Muscle of back (tissue), 11 donors: ENCODE data around the gene RFPL3. TPM values are rescaled to one million over a fixed set of nuclear protein-coding genes. Genes with fewer than 3 reads are reported as not detected.
"Not testable (repeated sequence)": the region's sequence is repeated elsewhere in the genome, so short reads cannot be mapped to it uniquely, and the experiment has no call there.

Experiments
- DNase-seq, 3 donors: peaks; one replicate each; pipeline versions ENCODE4 v3.0.0 to v3.0.0-alpha.2; 2013
- polyA plus RNA-seq, 10 donors: library from polyadenylated mRNA; unstranded; fragments of 120-200 nt; gene quantifications; one replicate each; pipeline ENCODE4 v1.2.1, GENCODE V29; 2013; ENCODE audit not compliant: insufficient read length in 10 of 10

The RFPL3 gene
- polyA plus RNA-seq, 10 donors = not detected

- no peak for DNase-seq
Measured at GRCh38 chr22:32329202-32329645, 28.4 kb upstream of the RFPL3 start.

- no peak for DNase-seq
Measured at GRCh38 chr22:32331236-32331917, 26.3 kb upstream of the RFPL3 start.

GRCh38 chr22:32331918-32332725, 25.5 kb upstream of the RFPL3 start:
- DNase-seq = no peak

GRCh38 chr22:32333141-32333768, 24.4 kb upstream of the RFPL3 start:
- DNase-seq = no peak

GRCh38 chr22:32333769-32334659, 23.7 kb upstream of the RFPL3 start:
- no peak for DNase-seq

GRCh38 chr22:32334660-32335365, 22.9 kb upstream of the RFPL3 start:
- DNase-seq = no peak

GRCh38 chr22:32335471-32335870, 22.2 kb upstream of the RFPL3 start:
- DNase-seq = no peak

- DNase-seq = no peak
Measured at GRCh38 chr22:32336121-32336603, 21.5 kb upstream of the RFPL3 start.

GRCh38 chr22:32336771-32337424, 20.8 kb upstream of the RFPL3 start:
- DNase-seq = peak; percentile 13 to 59 (median 30)

GRCh38 chr22:32337425-32337824, 20.2 kb upstream of the RFPL3 start:
- DNase-seq = not testable (repeated sequence)

GRCh38 chr22:32338757-32339156, 18.9 kb upstream of the RFPL3 start:
- no peak for DNase-seq

- DNase-seq = no peak
Measured at GRCh38 chr22:32339190-32340012, 18.3 kb upstream of the RFPL3 start.

- DNase-seq = no peak
Measured at GRCh38 chr22:32340411-32340810, 17.3 kb upstream of the RFPL3 start.

- DNase-seq = no peak
Measured at GRCh38 chr22:32341122-32341740, 16.4 kb upstream of the RFPL3 start.

GRCh38 chr22:32342977-32343376, 14.7 kb upstream of the RFPL3 start:
- DNase-seq = no peak

- no peak for DNase-seq
Measured at GRCh38 chr22:32343941-32344340, 13.7 kb upstream of the RFPL3 start.

GRCh38 chr22:32348031-32348611, 9.5 kb upstream of the RFPL3 start:
- DNase-seq = no peak

- DNase-seq = not testable (repeated sequence)
Measured at GRCh38 chr22:32351875-32352274, 5.8 kb upstream of the RFPL3 start.
